ENCODE results near the gene ARHGEF26. TPM values are rescaled to one million over a fixed set of nuclear protein-coding genes. Genes with fewer than 3 reads are reported as not detected.

ARHGEF26 gene
- total and polyA plus RNA-seq, 12 donors = 0.74 to 2.3 (median 1.1) TPM

DNA sequence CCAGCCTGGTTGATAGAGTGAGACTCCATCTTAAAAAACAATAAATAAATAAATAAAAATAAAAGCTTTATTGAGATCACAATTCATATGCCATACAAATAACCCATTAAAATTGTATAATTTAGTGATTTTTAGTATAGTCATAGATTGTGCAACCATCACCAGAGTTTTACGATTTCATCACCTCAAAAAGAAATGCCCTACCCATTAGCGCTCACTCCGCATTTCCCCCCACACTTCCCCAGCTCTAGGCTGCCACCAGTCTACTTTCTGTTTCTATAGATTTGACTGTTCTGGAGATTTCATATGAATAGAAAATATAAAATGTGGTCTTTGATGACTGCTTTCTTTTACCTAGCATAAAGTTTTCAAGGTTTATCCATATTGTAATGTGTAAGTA lies 57.0 kb downstream of the ARHGEF26 start:
- TF ChIP-seq, protein P1, sequence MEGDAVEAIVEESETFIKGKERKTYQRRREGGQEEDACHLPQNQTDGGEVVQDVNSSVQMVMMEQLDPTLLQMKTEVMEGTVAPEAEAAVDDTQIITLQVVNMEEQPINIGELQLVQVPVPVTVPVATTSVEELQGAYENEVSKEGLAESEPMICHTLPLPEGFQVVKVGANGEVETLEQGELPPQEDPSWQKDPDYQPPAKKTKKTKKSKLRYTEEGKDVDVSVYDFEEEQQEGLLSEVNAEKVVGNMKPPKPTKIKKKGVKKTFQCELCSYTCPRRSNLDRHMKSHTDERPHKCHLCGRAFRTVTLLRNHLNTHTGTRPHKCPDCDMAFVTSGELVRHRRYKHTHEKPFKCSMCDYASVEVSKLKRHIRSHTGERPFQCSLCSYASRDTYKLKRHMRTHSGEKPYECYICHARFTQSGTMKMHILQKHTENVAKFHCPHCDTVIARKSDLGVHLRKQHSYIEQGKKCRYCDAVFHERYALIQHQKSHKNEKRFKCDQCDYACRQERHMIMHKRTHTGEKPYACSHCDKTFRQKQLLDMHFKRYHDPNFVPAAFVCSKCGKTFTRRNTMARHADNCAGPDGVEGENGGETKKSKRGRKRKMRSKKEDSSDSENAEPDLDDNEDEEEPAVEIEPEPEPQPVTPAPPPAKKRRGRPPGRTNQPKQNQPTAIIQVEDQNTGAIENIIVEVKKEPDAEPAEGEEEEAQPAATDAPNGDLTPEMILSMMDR (IDR thresholded peaks at IDR 0.05) = no peak
- no peaks in the 10 kb centered on the region for H3K36me3 ChIP-seq
- ATAC-seq (no peak), DNase-seq (no peak)
- H3K27me3 ChIP-seq = no peaks in the 10 kb centered on the region
- no peak overlapping the region for H3K27ac ChIP-seq
- intact Hi-C loops (cut with DNase I) = no loop called here
- H3K4me3 ChIP-seq = no peak overlapping the region
- peaks cover 0 to 7% (median 0%) of the 10 kb centered on the region in 11 donors for H3K9me3 ChIP-seq
- WGBS, 2 donors = 76 to 95% methylated on average over 3 of the region's 3 CpGs
- peaks cover 0 to 9% (median 0%) of the 10 kb centered on the region in 9 donors for H3K4me1 ChIP-seq

DNA sequence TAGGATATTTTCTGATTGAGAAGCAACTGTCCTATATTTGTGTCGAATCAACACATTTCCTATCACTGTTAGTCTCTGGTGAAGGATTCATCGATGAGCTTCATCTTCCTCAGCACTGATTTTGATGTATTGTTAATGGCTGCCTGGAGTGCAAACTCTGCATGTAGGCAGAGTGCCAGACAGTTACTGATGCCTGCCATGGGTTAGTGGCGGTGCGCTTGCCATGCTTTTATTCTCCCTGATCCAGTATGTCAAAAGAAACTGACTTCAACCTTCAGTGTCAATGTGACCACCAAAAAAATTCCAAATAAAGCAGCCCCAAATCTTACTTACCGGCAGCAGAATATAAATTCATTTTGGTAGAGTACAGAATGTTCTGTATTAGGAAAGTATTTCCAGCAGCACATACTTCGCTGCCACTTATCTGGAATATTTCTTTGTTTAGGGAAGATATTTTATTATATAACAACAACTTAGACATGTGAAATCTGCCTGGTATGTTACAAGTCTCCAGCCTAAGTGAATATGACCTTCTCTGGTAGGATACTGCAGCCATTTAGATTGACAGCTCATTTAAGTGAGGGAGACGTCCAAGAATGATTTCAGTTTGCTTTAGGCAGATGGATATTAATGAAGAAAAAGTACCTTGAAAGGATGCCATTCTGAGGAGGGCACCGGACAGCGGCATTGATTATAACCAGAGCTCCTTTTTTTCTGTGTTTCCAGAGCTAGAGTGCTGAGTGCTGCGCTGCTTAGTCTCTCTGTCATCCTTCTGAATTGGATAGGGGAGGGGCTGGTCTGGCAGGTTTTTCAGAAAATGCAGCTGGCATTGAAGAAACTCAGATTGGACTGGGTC lies 59.9 kb downstream of the ARHGEF26 start:
- no peak for DNase-seq
- intact Hi-C loops (cut with DNase I) = no loop called here

DNA sequence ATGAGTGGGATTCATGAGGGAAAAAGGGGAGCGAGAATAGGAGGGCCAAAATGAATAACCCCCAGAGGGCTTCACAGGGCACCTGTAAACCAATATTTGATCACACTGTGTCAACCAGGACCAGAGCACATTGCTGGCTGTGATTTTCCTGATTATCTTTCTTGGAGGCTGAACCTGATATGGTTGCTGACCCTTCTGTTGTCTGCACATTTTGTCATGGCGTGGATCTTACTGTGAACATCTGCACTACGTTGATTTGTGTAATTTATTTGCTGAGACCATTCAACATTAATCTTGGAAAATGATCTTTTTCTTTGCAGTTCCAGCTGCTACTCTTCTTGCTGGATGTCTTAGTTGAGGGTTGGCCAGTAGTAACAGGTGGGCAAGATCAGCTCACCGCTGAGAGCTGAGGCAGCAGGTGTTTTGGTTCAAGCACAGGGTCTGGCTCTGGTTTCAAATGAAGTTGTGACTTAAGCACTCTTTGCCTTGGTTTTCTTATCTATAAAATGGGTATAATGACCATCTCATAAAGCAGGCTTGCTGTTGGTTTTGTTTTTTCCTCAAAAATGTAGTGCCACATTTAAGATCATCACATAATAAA lies 61.2 kb downstream of the ARHGEF26 start:
- Histone ChIP-seq H3K4me1 (peaks cover 0 to 9% (median 0%) of the 10 kb centered on the region in 9 donors), H3K27me3 (no peaks in the 10 kb centered on the region), H3K36me3 (no peaks in the 10 kb centered on the region), H3K9me3 (peaks cover 0 to 7% (median 0%) of the 10 kb centered on the region in 11 donors), H3K4me3 (no peak overlapping the region), H3K27ac (no peak overlapping the region)
- TF ChIP-seq, protein P1 (IDR thresholded peaks at IDR 0.05) = no peak
- intact Hi-C loops (cut with DNase I) = no loop called here
- 87 to 92% methylated on average over 4 of the region's 4 CpGs for WGBS, 2 donors
- no peak for ATAC-seq
- no peak for DNase-seq

More for the DNA sequence above, 59.9 kb downstream of the ARHGEF26 start:
- TF ChIP-seq, protein P1 (IDR thresholded peaks at IDR 0.05) = no peak
- no peak overlapping the region for H3K4me3 ChIP-seq
- no peak overlapping the region for H3K27ac ChIP-seq
- H3K9me3 ChIP-seq = peaks cover 0 to 7% (median 0%) of the 10 kb centered on the region in 11 donors
- no peaks in the 10 kb centered on the region for H3K27me3 ChIP-seq
- 65 to 68% methylated on average over 10 of the region's 10 CpGs for WGBS, 2 donors
- no peaks in the 10 kb centered on the region for H3K36me3 ChIP-seq
- H3K4me1 ChIP-seq = peaks cover 0 to 9% (median 0%) of the 10 kb centered on the region in 9 donors
- peak in 1 of 8 donors; percentile 46 for ATAC-seq

DNA sequence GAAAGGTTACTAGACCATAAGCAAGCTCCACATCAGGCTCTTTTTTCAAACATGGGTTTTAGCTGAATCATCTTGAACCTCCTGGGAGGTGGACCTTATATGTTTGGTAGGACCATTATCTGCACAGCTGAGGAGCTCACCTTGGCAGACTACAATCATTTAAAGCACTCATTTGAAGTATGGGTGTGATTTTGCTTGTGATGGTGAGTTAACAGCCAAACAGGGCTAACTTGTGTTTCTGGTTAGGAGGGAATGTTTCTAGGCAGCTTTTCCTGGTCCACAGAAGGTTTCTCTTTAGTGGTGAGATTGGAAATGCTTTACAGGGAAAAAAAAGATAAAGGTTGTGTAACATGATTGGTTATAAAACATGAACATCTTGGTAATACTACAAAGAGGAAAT lies 61.8 kb downstream of the ARHGEF26 start:
- intact Hi-C loops (cut with DNase I) = no loop called here
- Histone ChIP-seq H3K27me3 (no peaks in the 10 kb centered on the region), H3K9me3 (peaks cover 0 to 7% (median 0%) of the 10 kb centered on the region in 11 donors), H3K4me3 (no peak overlapping the region), H3K36me3 (no peaks in the 10 kb centered on the region), H3K27ac (no peak overlapping the region), H3K4me1 (peaks cover 0 to 9% (median 0%) of the 10 kb centered on the region in 9 donors)
- no peak for ATAC-seq
- DNase-seq = no peak
- TF ChIP-seq, protein P1 (IDR thresholded peaks at IDR 0.05) = no peak
